ENCODE measurements around the gene NACA2. TPM values are rescaled to one million over a fixed set of nuclear protein-coding genes. Genes with fewer than 3 reads are reported as not detected.
"Not testable (repeated sequence)": the region's sequence is repeated elsewhere in the genome, so short reads cannot be mapped to it uniquely, and the experiment has no call there.

The NACA2 gene
- polyA plus RNA-seq, result under 1 TPM in 2 of 3 donors, not detected in 1; 0.13 to 0.15 TPM

DNA sequence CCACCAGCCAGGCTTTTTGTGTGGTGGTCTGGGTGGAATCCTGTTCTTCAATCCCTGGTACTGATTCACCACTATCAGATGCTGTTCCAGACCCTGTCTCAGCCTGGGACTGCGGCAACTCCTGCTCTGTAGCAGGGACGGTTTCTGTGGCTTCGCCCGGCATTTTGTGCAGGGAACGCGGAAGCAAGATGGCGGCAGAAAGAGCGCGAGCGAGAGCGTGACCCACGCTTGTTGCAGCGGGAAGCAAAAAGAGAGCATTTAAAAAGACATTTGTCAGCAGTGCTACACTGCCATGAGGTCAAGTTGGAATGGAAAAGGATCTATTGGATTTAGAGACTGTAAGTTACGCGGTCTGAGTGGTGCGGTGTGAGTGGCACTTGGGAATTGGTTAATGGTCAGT is at the start of gene NACA2:
Gene NACA2 (minus strand): TSS at position 202 of the 400 bp plus-strand sequence. CDS start 39 bp downstream, at position 163.
- no peak within 1 kb of the TSS for H3K27ac ChIP-seq (ENCODE audit: low read depth, low read length)
- 95 to 98% (median 96%) methylated on average over 16 of the region's 16 CpGs for WGBS, 3 donors

DNA sequence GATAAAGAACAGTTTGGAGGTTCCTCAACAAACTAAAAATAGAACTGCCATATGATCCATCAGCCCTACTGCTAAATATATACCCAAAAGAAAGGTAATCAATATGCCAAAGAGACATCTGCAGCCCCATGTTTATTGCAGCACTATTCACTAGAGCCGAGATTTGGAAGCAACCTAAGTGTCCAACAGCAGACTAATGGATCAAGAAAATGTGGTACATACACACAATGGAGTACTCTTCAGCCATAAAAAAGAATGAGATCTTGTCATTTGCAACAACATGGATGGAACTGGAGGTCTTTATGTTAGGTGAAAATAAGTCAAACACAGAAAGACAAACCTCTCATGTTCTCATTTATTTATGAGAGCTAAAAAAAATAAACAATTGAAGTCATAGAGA is 48.8 kb upstream of the NACA2 start:
- H3K27ac ChIP-seq (ENCODE audit: low read depth, low read length), result no peak overlapping the region
- 78 to 95% (median 83%) methylated on average over 1 of the region's 1 CpG for WGBS, 3 donors

DNA sequence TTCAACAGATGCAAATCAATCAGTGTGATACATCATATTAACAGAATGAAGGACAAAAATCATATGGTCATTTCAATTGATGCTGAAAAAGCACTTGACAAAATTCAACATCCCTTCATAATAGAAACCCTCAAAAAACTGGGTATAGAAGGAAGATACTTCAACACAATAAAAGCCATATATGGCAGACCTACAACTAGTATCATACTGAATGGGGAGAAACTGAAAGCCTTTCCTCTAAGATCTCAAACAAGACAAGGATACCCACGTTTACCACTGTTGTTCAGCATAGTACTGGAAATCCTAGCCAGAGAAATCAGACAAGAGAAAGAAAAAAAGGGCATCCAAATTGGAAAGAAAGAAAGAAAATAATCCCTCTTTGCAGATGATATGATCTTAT is 47.1 kb upstream of the NACA2 start:
- 38 to 44% (median 40%) methylated on average over 1 of the region's 1 CpG for WGBS, 3 donors
- H3K27ac ChIP-seq (ENCODE audit: low read depth, low read length), result no peak overlapping the region

DNA sequence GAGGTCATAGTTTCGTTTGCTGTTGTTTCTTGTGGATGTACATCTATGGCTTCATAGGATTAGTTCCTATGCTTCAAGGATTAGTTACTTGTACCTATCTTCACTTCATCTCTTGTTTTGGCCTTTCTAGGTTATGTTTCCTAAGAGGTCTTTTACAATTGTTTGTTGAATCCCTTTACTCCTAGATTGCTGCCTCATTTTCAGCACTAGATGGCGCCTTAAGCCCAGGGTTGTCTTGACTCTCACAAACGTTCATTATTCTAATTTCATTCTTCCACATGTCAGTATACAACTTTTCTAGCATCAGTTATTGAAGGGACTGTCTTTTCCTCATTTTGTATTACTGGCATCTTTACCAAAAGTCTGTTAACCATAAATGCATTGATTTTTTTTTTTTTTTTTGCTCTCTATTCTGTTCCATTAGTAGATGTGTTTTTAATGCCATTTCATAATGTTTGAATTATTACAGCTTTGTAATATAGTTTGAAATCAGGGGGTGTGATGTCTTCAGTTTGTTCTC is 45.0 kb upstream of the NACA2 start:
- 11 to 16% (median 13%) methylated on average over 3 of the region's 3 CpGs for WGBS, 3 donors
- no peak overlapping the region for H3K27ac ChIP-seq (ENCODE audit: low read depth, low read length)

DNA sequence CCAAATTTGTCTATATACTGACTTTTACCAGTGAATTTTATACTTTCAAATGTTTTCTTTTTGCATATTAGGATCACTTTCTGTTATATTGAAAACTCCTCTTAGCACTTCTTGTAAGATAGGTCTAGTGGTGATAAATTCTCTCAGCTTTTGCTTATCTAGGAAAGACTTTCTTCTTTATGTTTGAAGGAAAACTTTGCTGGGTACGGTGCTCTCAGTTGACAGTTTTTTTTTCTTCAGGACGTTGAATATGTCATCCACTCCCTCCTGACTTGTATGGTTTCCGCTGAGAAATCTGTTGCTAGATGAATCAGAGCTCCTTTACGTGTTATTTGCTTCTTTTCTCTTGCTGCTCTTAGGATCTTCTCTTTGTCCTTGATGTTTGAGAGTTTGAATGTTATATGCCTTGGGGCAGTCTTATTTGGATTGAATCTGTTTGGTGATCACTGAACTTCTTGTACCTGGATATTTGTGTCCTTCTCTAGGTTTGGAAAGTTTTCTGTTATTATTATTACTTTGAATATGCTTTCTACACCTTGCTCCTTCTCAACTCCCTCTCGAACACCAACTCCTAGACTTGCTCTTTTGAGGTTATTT is 44.0 kb upstream of the NACA2 start:
- 75 to 82% (median 81%) methylated on average over 5 of the region's 5 CpGs for WGBS, 3 donors
- H3K27ac ChIP-seq (ENCODE audit: low read depth, low read length), result no peak overlapping the region

DNA sequence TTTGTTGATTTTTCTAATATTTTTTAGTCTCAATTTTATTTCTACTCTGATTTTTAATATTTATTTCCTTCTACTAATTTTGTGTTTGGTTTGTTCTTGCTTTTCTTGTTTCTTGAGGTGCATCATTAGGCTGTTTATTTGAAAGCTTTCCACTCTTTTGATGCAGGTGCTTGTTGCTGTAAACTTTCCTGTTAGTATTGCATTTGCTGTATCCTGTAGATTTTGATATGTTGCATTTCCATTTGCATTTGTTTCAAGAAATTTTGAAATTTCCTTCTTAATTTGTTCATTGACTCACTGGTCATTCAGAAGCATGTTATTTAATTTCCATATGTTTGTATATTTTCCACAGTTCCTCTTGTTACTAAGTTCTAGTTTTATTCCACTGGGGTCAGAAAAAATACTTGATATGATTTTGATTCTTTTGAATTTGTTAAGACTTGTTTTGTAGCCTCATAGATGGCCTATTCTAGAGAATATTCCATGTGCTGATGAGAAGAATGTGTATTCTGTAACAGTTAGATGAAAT is 43.1 kb upstream of the NACA2 start:
- H3K27ac ChIP-seq (ENCODE audit: low read depth, low read length), result no peak overlapping the region

DNA sequence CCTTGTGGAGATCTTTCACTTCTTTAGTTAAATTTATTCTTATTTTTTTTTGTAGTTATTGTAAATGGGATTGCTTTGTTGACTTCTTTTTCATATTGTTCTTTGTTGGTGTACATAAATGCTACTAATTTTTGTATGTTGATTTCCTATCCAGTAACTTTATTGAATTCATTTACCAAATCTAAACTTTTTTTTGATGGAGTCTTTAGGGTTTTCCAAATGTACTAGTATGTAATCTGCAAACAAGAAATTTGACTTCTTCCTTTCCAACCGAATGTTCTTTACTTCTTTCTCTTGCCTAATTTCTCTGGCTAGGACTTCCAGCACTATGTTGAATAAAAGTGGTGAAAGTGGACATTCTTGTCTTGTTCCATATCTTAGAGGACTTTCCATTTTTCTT is 41.8 kb upstream of the NACA2 start:
- H3K27ac ChIP-seq (ENCODE audit: low read depth, low read length), result no peak overlapping the region
- WGBS, 3 donors, result 64 to 88% (median 75%) methylated on average over 1 of the region's 1 CpG

DNA sequence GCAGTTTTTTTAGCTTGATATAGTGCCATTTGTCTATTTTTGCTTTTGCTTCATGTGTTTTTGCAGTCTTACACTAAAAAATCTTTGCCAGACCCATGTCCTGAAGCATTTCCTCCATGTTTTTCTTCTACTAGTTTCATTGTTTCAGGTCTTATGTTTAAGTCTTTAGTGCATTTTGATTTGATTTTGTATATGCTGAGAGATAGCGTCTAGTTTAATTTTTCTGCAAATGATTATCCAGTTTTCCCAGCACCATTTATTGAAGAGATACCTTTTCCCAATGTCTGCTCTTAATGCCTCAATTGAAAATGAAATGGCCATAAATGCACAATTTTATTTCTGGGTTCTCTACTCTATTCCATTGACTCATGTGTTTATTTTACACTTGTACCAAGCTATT is 40.8 kb upstream of the NACA2 start:
- H3K27ac ChIP-seq (ENCODE audit: low read depth, low read length), result no peak overlapping the region
- WGBS, 3 donors, result 63 to 76% (median 70%) methylated on average over 1 of the region's 1 CpG

DNA sequence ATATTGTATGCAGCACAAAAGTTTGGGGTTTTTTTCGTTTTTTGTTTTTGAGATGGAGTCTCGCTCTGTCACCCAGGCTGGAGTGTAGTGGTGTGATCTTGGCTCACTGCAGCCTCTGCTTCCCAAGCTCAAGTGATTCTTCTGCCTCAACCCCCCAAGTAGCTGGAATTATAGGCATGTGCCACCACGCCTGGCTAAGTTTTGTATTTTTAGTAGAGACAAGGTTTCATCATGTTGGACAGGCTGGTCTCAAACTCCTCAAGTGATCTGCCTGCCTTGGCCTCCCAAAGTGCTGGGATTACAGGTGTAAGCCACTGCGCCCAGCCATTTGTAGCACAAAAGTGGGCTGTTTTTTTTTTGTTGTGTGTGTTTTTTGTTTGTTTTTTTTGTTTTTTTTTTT is 37.1 kb upstream of the NACA2 start:
- H3K27ac ChIP-seq (ENCODE audit: low read depth, low read length), result not testable (repeated sequence)

DNA sequence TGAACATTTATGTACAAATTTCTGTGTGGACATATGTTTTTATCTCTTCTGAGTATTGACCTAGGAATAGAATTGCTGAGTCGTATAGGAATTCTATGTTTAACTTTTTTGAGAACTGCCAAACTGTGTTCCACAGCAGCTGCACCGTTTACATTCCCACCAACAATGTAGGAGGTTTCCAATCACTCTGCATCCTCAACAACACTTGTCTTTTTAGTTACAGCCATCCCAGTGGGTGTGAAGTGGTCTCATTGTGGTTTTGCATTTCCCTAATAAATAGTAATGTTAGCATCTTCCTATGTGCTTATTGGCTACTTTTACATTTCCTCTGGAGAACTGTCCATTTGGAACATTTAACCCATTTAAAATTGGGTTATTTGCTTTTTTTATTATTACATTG is 36.6 kb upstream of the NACA2 start:
- H3K27ac ChIP-seq (ENCODE audit: low read depth, low read length), result no peak overlapping the region
- 14 to 36% (median 23%) methylated on average over 2 of the region's 2 CpGs for WGBS, 3 donors

More for the DNA sequence above, 37.1 kb upstream of the NACA2 start:
- 84 to 86% (median 85%) methylated on average over 4 of the region's 4 CpGs for WGBS, 3 donors

DNA sequence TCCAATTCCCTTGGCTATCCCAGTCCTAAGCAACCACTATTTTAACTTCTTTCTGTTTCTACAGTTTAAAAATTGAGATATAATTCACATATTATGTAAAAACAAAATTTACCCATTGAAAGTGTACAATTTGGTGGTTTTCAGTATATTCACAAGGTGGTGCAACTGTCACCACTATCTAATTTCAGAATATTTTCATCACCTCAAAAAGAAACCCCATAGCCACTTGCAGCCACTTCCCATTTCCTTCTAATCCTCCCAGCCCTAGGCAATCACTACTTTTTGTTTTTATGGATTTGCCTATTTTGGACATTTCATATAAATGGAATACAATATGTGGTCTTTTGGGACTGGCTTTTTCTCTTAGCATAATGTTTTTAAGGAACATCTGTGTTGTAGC is 36.1 kb upstream of the NACA2 start:
- H3K27ac ChIP-seq (ENCODE audit: low read depth, low read length), result no peak overlapping the region

DNA sequence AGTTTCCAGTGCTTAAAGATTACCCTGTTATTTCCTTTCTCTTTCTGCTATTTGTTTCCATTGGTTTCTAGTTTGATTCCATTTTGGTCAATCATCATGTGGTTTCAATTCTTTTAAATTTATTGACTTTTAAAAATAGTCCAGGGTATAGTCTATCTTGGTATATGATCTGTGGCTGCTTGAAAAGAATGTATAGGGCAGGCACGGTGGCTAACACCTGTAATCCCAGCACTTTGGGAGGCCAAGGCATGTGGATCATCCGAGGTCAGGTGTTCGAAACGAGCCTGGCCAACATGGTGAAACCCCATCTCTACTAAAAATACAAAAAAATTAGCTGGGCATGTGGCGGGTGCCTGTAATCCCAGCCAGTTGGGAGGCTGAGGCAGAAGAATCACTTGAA is 34.5 kb upstream of the NACA2 start:
- no peak overlapping the region for H3K27ac ChIP-seq (ENCODE audit: low read depth, low read length)
- 83 to 93% (median 93%) methylated on average over 5 of the region's 5 CpGs for WGBS, 3 donors

DNA sequence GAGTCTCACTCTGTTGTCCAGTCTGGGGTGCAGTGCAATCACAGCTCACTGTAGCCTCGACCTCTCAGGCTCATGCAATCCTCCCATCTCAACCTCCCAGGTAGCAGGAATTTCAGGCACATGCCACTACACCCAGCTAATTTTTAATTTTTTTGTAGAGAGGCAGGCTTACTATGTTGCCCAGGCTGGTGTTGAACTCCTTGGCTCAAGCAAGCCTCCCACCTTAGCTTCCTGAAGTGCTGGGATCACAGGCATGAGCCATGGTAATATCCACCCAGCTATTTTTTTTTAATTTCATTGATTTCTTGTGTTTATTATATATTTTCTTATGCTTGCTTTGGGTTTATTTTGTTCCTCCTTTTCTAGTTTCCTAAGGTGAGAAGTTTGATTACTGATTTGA is 33.9 kb upstream of the NACA2 start:
- WGBS, 3 donors, result 71 to 85% (median 84%) methylated on average over 1 of the region's 1 CpG
- no peak overlapping the region for H3K27ac ChIP-seq (ENCODE audit: low read depth, low read length)

DNA sequence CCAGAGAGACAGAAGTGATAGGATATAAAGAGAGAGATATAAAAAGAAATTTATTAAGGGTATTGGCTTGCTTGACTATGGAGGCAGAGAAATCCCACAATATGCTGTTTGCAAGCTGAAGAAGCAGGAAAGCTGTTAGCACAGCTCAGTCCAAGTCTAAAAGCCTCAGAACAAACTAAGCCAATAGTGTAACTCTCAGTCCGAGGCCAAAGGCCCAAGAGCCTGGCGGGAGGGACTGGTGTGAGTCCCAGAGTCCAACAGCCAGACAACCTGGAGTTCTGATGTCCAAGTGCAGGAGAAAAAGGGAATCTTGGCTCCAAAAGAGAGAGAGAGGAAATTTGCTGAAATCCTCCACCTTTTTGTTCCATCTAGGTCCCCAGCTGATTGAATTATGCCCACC is 30.3 kb upstream of the NACA2 start:
- H3K27ac ChIP-seq (ENCODE audit: low read depth, low read length), result no peak overlapping the region
- WGBS, 3 donors, result 78 to 93% (median 93%) methylated on average over 2 of the region's 2 CpGs

DNA sequence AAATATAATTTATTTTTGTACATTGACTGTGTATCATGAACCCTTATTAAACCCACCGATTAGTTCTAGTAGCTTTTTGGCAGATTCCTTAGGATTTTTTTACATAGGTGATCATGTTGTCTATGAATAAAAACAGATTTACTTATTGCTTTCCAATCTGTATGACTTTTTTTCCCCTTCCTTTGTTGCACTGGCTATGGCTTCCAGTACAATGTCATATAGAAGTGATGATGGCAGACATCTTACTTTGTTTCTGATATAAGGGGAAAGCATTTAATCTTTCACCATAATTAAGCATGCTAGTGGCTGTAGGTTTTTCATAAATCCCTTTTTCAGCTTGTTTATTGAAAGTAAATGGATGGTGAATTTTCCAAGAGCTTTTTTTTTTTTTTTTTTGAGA is 28.9 kb upstream of the NACA2 start:
- WGBS, 3 donors, result 94 to 98% (median 95%) methylated on average over 1 of the region's 1 CpG

DNA sequence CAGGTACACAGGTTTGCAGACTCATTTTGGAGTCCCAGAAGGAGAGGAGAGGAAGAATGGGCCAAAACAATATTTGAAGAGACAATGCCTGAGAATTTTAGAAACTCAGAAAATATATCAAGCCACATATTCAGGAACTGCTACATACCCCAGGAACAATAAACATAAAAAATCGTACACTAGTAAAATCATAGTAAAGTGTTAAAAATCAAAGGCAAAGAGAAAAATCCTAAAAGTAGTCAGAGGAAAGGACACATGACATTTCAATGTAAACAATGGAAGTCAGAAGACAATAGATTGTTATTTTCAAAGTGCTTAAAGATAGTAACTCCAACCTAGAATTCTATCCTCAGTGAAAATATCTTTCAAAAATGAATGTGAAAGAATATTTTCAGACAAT is 28.5 kb upstream of the NACA2 start:
- WGBS, 3 donors, result 85 to 89% (median 89%) methylated on average over 1 of the region's 1 CpG
- no peak overlapping the region for H3K27ac ChIP-seq (ENCODE audit: low read depth, low read length)

More for the DNA sequence above, 28.9 kb upstream of the NACA2 start:
- H3K27ac ChIP-seq (ENCODE audit: low read depth, low read length), result no peak overlapping the region

DNA sequence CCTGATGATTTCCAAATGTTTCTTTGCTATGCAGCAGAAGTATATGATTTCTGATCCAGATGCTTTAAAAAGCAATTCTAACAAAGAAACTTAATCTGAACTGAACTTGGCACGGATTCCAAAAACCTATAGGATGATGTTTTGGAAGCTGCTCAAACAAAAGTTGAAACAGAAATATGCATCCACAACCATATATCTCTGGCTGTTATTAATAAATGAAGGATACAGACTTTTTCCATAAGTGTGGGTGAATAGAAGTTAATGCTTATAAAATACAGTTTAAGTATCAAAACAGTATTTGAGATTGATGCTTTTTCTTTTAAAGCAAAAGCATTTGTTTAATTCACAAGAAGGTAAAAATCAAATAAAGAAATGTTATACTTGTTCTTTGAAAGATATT is 27.9 kb upstream of the NACA2 start:
- WGBS, 3 donors, result 64 to 70% (median 66%) methylated on average over 1 of the region's 1 CpG
- H3K27ac ChIP-seq (ENCODE audit: low read depth, low read length), result no peak overlapping the region

DNA sequence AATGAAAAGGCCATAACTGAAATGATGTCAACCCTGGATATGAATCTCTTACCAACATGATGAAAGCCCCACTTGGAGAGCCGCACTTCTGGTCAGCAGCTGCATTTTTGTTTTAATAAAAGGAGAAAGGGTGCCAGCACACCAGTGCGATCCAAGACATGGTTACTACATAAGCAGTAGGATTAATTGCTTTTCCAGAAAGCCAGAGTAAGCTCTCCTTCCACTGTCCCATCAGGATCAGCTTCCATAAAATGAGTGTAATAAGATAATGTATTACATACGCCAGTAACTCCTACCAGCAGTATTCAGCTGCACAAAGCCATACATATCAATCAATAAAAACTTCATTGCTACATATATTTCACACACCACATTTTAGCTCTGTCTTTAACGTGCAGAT is 26.3 kb upstream of the NACA2 start:
- no peak overlapping the region for H3K27ac ChIP-seq (ENCODE audit: low read depth, low read length)
- 64 to 74% (median 67%) methylated on average over 4 of the region's 4 CpGs for WGBS, 3 donors

DNA sequence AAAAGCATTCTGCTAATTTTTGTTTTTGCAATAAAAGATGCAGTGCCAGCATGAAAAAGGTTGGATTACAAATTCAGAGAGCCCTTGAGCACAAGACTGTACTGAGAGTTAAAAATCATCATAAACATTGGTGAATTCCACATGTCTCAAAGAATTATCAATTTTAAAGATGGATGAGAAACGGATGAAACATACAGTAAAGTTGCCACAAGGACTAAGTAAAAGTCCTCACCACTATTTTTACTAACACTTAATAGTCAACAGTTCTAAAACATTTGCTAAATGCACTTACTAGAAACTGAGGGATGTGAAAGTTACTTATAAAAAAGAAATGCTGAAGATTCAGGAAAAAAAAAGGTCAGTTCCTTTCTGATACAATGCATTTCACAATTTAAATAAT is 25.8 kb upstream of the NACA2 start:
- 50 to 64% (median 63%) methylated on average over 1 of the region's 1 CpG for WGBS, 3 donors
- no peak overlapping the region for H3K27ac ChIP-seq (ENCODE audit: low read depth, low read length)

DNA sequence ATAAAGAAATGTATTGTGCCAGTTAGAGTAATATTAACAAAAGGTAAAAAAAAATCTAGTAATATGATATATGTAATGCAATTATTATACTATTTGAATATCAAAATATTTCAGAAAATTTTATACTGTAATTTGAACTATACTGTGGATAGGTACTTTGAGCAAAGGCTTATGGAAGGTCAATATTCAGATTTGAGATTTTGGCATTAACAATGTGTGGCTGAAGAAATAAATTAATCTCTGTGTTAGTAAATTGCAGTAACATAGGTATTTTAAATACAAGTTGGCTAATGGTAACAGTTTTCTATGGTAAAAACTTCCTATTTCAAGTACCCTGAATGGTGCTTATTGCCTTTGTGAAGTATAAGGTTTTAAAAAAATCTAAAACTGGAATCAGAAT is 23.2 kb upstream of the NACA2 start:
- H3K27ac ChIP-seq (ENCODE audit: low read depth, low read length), result no peak overlapping the region

DNA sequence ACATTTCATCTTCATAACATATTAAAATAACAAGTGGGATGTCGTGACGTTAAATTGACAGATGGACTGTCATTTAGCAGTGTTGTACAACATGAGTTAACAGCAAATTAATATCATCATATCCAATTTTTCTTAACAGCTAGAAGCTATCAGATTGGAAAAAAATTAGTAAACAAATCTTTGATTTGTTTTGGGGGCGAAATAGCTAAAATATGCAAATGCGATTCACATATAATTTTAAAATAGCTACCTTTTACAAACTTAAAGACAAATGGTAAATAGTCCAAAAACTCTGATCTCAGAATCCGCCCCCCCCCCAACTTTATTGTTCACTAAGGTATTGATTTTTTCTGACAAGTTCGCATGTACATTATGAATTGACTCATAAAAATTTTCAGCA is 20.3 kb upstream of the NACA2 start:
- WGBS, 3 donors, result 79 to 91% (median 81%) methylated on average over 6 of the region's 6 CpGs
- no peak overlapping the region for H3K27ac ChIP-seq (ENCODE audit: low read depth, low read length)

Measured in adipose tissue (tissue), 3 donors.